ENCODE results near the gene RAD51D.
"Not testable (repeated sequence)": the region's sequence is repeated elsewhere in the genome, so short reads cannot be mapped to it uniquely, and the experiment has no call there.

Gene RAD51D

DNA sequence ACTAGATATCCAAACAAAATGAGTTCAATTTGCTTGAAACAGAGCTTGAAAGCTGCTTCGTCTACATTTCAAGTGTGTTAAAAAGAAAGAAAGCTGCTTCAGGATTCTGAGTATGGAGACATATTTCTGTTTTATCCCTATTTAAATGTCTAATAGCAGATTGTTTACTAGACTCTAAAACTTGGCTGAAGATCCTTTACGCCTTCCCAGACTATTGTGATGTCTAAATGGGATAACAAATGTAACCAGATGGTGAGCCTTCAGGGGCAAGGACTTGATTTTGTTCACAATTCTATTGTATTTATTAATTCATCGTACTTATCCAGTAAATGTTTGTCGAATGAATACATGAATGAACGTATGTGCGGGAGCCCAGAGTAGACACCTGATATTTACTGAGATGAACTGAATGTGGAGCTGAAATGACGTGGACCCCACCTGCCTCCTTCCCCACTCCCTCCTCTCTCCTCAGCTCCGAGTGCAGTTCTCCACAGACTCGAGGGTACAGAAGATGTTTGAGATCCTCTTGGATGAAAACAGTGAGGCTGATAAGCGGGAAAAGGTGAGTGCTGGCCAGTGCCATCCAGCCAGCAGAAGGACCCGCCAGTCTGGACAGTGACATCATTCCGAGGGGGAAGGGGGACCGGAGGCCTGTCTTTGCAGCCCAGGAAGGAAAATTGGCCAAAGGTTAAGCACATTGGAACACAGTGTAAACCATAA lies 32.9 kb upstream of the RAD51D start:
- no peak for DNase-seq (ENCODE audit: low read depth)
- H3K4me3 ChIP-seq (ENCODE audit: control insufficient read depth, low read depth, low read length): no peak overlapping the region
- TF ChIP-seq, protein P1, sequence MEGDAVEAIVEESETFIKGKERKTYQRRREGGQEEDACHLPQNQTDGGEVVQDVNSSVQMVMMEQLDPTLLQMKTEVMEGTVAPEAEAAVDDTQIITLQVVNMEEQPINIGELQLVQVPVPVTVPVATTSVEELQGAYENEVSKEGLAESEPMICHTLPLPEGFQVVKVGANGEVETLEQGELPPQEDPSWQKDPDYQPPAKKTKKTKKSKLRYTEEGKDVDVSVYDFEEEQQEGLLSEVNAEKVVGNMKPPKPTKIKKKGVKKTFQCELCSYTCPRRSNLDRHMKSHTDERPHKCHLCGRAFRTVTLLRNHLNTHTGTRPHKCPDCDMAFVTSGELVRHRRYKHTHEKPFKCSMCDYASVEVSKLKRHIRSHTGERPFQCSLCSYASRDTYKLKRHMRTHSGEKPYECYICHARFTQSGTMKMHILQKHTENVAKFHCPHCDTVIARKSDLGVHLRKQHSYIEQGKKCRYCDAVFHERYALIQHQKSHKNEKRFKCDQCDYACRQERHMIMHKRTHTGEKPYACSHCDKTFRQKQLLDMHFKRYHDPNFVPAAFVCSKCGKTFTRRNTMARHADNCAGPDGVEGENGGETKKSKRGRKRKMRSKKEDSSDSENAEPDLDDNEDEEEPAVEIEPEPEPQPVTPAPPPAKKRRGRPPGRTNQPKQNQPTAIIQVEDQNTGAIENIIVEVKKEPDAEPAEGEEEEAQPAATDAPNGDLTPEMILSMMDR (IDR thresholded peaks at IDR 0.05; ENCODE audit: control insufficient read depth, insufficient read depth, low read depth, low read length, missing control alignments): no peak

DNA sequence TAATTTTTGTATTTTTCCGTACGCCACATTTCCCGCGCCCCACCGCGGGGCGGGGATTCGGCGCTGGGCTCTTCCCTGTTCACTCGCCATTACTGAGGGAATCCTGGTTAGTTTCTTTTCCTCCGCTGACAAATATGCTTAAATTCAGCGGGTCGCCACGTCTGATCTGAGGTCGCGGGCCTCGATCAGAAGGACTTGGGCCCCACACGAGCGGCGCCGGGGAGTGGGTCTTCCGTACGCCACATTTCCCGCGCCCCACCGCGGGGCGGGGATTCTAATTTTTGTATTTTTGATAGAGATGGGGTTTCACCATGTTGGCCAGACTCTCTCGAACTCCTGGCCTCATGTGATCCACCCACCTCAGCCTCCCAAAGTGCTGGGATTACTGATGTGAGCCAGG lies 31.4 kb upstream of the RAD51D start:
- not testable (repeated sequence) for H3K4me3 ChIP-seq (ENCODE audit: control insufficient read depth, low read depth, low read length); DNase-seq (ENCODE audit: low read depth)

DNA sequence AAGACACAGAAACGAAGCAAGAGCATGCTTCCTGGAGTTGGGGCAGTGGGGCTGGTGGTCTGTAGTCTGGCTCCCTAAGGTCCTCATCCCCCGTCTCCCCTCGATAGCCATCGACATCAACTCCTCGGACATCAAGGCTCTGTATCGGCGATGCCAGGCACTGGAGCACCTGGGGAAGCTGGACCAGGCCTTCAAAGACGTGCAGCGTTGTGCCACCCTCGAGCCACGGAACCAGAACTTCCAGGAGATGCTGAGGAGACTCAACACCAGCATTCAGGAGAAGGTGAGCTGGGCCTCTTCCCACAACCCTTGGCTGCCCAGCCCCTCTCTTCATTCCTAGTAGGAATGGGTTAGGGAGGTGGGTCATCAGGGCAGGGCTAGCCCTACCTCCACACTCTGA lies 30.3 kb upstream of the RAD51D start:
- TF ChIP-seq, protein P1 (IDR thresholded peaks at IDR 0.05; ENCODE audit: control insufficient read depth, insufficient read depth, low read depth, low read length, missing control alignments): no peak
- DNase-seq (ENCODE audit: low read depth): no peak
- H3K4me3 ChIP-seq (ENCODE audit: control insufficient read depth, low read depth, low read length): no peak overlapping the region

DNA sequence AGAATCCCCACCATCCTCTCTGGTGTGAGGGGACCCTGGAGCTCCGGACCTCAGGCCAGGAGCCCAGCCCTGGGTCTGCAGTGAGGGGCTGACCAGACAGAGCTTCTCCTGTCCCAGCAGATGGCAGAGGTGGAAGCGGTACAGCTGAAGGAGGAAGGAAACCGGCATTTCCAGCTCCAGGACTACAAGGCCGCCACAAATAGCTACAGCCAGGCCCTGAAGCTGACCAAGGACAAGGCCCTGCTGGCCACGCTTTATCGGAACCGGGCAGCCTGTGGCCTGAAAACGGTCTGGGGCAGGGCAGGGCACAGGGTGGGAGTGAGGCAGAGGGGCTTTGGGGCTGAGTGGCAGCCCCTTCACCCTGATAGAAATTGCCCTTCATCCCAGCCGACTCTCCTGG lies 28.5 kb upstream of the RAD51D start:
- TF ChIP-seq, protein P1 (IDR thresholded peaks at IDR 0.05; ENCODE audit: control insufficient read depth, insufficient read depth, low read depth, low read length, missing control alignments): no peak
- no peak for DNase-seq (ENCODE audit: low read depth)
- no peak overlapping the region for H3K4me3 ChIP-seq (ENCODE audit: control insufficient read depth, low read depth, low read length)

DNA sequence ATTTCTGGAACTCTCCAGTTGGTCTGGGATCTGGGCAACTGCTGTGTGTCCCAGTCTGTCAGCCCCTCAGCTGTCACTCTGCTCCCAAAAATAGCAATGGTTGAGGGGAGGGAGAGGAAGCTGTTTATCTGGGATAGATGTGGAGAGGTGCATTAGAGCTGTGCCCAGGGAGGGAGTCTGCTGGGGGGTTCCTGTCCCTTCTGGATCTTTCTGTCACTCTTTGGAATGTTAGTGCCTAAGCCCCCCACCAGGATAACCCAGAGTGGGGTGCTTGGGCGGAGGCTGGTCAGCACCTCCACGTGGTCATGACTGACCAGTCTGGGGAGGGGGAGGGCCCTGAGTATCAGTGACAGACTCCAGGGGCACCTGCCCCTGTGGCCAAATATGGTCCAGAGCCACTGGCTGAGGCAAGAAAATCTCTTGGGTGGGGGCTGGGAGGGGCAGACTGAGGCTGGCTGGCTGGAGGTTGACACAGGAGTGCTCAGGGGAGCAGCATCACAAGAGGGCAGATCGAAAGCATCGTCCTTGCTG lies 27.8 kb upstream of the RAD51D start, which contains the start of gene UNC45B:
Gene UNC45B, plus strand, starts transcription at position 443 of the 531 bp plus-strand sequence. CDS start 447 bp downstream, outside the sequence.
- TF ChIP-seq, protein P1 (IDR thresholded peaks at IDR 0.05; ENCODE audit: control insufficient read depth, insufficient read depth, low read depth, low read length, missing control alignments): no peak
- DNase-seq (ENCODE audit: low read depth): no peak
- H3K4me3 ChIP-seq (ENCODE audit: control insufficient read depth, low read depth, low read length): no peak within 1 kb of the TSS

DNA sequence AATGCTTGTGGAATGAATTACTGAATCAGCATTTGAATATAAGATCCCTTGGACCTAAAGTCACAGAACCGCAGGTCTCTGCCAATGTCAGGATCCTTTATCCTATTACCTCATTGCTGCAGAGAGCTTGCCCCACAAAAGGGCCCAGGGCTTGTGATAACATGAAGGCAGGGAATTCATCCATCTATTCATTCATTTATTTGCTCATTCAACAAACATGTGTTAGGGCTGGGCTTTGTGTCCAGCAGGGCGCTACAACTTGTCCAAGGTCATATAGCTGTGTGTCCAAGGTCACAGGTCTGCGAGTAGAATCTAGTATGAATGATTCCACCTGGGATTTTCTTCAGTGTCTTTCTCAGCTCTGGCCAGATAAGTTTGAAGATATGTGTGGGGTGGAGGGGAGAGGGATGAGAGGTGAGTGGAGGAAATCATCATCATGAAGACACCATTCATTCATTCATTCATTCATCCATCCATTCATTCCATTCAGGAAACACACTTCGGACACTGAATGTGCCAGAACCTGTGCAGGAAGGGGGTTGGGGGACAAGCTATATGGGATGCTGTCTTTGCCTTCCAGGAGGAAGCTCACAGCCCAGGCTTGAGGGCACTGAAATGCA lies 26.7 kb upstream of the RAD51D start:
- TF ChIP-seq, protein P1 (IDR thresholded peaks at IDR 0.05; ENCODE audit: control insufficient read depth, insufficient read depth, low read depth, low read length, missing control alignments): no peak
- no peak overlapping the region for H3K4me3 ChIP-seq (ENCODE audit: control insufficient read depth, low read depth, low read length)
- DNase-seq (ENCODE audit: low read depth): no peak

DNA sequence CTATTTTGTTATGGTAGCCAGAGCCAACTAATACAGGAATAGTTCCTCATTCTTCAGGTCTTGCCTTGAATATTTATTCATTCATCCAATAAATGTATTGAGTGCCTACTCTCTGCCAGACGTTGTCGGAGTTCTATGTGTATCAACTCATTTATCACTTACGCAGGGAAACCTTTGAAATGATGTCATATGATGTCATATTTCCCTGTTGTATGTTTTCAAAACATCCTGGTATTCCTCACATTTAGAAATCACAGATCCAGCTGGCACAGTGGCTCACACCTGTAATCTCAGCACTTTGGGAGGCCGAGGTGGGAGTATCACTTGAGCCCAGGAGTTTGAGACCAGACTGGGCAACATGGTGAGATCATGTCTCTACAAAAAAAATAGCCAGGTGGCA lies 25.2 kb upstream of the RAD51D start:
- no peak overlapping the region for H3K4me3 ChIP-seq (ENCODE audit: control insufficient read depth, low read depth, low read length)
- DNase-seq (ENCODE audit: low read depth): no peak
- TF ChIP-seq, protein P1 (IDR thresholded peaks at IDR 0.05; ENCODE audit: control insufficient read depth, insufficient read depth, low read depth, low read length, missing control alignments): no peak
